HFF-Myc (cell line): ENCODE measurements around the gene TMEM130.
A peak's percentile ranks its signal among the peaks of the same experiment; 100 is the strongest.

ENCODE experiments used
- DNase-seq: peaks from one replicate; pipeline ENCODE4 v3.0.0-alpha.2; 2011; ENCODE audit warnings: low read depth; ENCODE audit errors: extremely low read depth
- H3K4me3 ChIP-seq: replicated peaks from 2 replicates; pipeline ENCODE4 v1.5.1; 2011; ENCODE audit warnings: low read depth, mild to moderate bottlenecking, control low read depth, low read length
- CTCF ChIP-seq: IDR thresholded peaks from 2 replicates; pipeline ENCODE4 v1.5.1; 2012; ENCODE audit warnings: mild to moderate bottlenecking, low read depth, low read length, control low read depth; ENCODE audit errors: missing control alignments

The TMEM130 gene

GRCh38 chr7:98892609-98893008 is 22.8 kb upstream of the TMEM130 start:
- no peak for DNase-seq
- no peak overlapping the region for H3K4me3 ChIP-seq
- TF ChIP-seq CTCF = no peak

- H3K4me3 ChIP-seq = no peak overlapping the region
- DNase-seq = no peak
- TF ChIP-seq CTCF = no peak
These were observed 17.2 kb upstream of the TMEM130 start for GRCh38 chr7:98887038-98887437.

- no peak for TF ChIP-seq CTCF
- no peak for DNase-seq
- no peak overlapping the region for H3K4me3 ChIP-seq
These were observed 14.6 kb upstream of the TMEM130 start for GRCh38 chr7:98884416-98884815.

- TF ChIP-seq CTCF = no peak
- H3K4me3 ChIP-seq = no peak overlapping the region
- DNase-seq = no peak
These were observed 11.9 kb upstream of the TMEM130 start for GRCh38 chr7:98881561-98882315.

GRCh38 chr7:98880485-98880884 is 10.7 kb upstream of the TMEM130 start:
- peak overlapping the region; percentile 95; the same call in 1 of the 2 replicates for H3K4me3 ChIP-seq
- DNase-seq = no peak
- TF ChIP-seq CTCF = no peak

- H3K4me3 ChIP-seq = peak overlapping the region; percentile 95
These were observed 10.1 kb upstream of the TMEM130 start for GRCh38 chr7:98879979-98880315.

More at GRCh38 chr7:98879979-98880315, 10.1 kb upstream of the TMEM130 start:
- DNase-seq = no peak
- no peak for TF ChIP-seq CTCF
